Measurements from ENCODE around the gene TCTN1. TPM values are rescaled to one million over a fixed set of nuclear protein-coding genes. Genes with fewer than 3 reads are reported as not detected.

Gene TCTN1
- total and polyA plus RNA-seq, 2 of the 4 experiments (the other 2 are of a cell fraction) = 11.7 to 18.8 TPM

- Histone ChIP-seq H3K4me3 (ENCODE audit: insufficient read depth, low read depth, low read length) (no peak overlapping the region), H3K56ac (ENCODE audit: extremely low read depth, insufficient read depth, low read length) (no peak overlapping the region), H4K8ac (ENCODE audit: low read depth in 2 of 2, low read length in 2 of 2) (no peak overlapping the region), H3K4me1 (ENCODE audit: control insufficient read depth, insufficient read depth, low read length) (no peaks in the 10 kb centered on the region), H3K9me3 (ENCODE audit: control insufficient read depth, insufficient read depth, low read length) (no peaks in the 10 kb centered on the region), H3K4me2 (ENCODE audit: low read depth, low read length) (no peak overlapping the region), H3K14ac (replicated peaks; ENCODE audit: low read depth, low read length) (no peak overlapping the region), H3K79me1 (ENCODE audit: low read depth in 1 of 2, low read length in 2 of 2) (no peaks in the 10 kb centered on the region), H3K9ac (ENCODE audit: low read depth, low read length) (no peak overlapping the region), H2BK5ac (ENCODE audit: low read depth, low read length, poor library complexity, severe bottlenecking) (no peak overlapping the region), H3K27me3 (ENCODE audit: control insufficient read depth, insufficient read depth, low read length) (no peaks in the 10 kb centered on the region), H2BK120ac (ENCODE audit: low read depth, low read length) (no peak overlapping the region), H4K5ac (ENCODE audit: low read depth, low read length) (no peak overlapping the region), H3K27ac (ENCODE audit: insufficient read depth, low read length) (no peak overlapping the region), H3K4ac (ENCODE audit: low read depth, low read length) (no peak overlapping the region), H3K9me1 (ENCODE audit: insufficient read depth, low read length) (no peaks in the 10 kb centered on the region), H3K18ac (ENCODE audit: low read depth, low read length) (no peak overlapping the region), H2BK15ac (ENCODE audit: low read depth, low read length) (no peak overlapping the region), H3K36me3 (ENCODE audit: control insufficient read depth, insufficient read depth, low read length) (no peaks in the 10 kb centered on the region), H4K20me1 (ENCODE audit: insufficient read depth, low read length) (no peaks in the 10 kb centered on the region), H2AFZ (replicated peaks; ENCODE audit: low read length, poor library complexity) (no peak overlapping the region), H4K91ac (ENCODE audit: insufficient read depth, low read depth, low read length) (no peak overlapping the region), H2AK9ac (replicated peaks; ENCODE audit: low read depth, low read length, poor library complexity) (no peak overlapping the region), H2AK5ac (ENCODE audit: low read depth, low read length) (no peak overlapping the region), H3K23ac (ENCODE audit: low read depth, low read length) (no peak overlapping the region), H2BK20ac (ENCODE audit: low read depth, low read length) (no peak overlapping the region)
- TF ChIP-seq CTCF (conservative IDR thresholded peaks at IDR 0.05; ENCODE audit: low read depth, low read length) (peak; percentile 78), RFX5 (IDR thresholded peaks at IDR 0.05; ENCODE audit: low read depth, low read length) (no peak), MXI1 (IDR thresholded peaks at IDR 0.05; ENCODE audit: borderline replicate concordance, low read depth, low read length) (no peak), RCOR1 (IDR thresholded peaks at IDR 0.05; ENCODE audit: insufficient replicate concordance, low read length) (no peak), USF2 (IDR thresholded peaks at IDR 0.05; ENCODE audit: low read depth, low read length) (no peak), RAD21 (IDR thresholded peaks at IDR 0.05; ENCODE audit: low read length) (peak; percentile 80), SMC3 (IDR thresholded peaks at IDR 0.05; ENCODE audit: low read depth, low read length) (peak; percentile 88), BHLHE40 (IDR thresholded peaks at IDR 0.05; ENCODE audit: low read depth, low read length) (no peak), ELK1 (IDR thresholded peaks at IDR 0.05; ENCODE audit: borderline replicate concordance, low read depth, low read length) (no peak), CHD1 (IDR thresholded peaks at IDR 0.05; ENCODE audit: low read depth, low read length) (no peak), MAFK (IDR thresholded peaks at IDR 0.05; ENCODE audit: low read depth, low read length) (no peak), POLR2A (IDR thresholded peaks at IDR 0.05; ENCODE audit: low read depth, low read length) (no peak), MAZ (IDR thresholded peaks at IDR 0.05; ENCODE audit: borderline replicate concordance, low read depth, low read length) (no peak), CEBPB (IDR thresholded peaks at IDR 0.05; ENCODE audit: low read depth, low read length) (peak; percentile 97), FOS (IDR thresholded peaks at IDR 0.05; ENCODE audit: low read depth, low read length) (no peak), NFE2L2 (IDR thresholded peaks at IDR 0.05; ENCODE audit: low read depth, low read length) (no peak)
- no CpG with 5 or more reads among the region's 4 CpGs for WGBS, 2 experiments (ENCODE audit: extremely low coverage in 2 of 2, insufficient read length in 1 of 2)
- in situ Hi-C loops (cut with MboI; ENCODE audit: low sequenced_read_pairs) (loop anchor here (5.0 kb wide), 1 partner anchor 143 kb away; no protein-coding TSS in a partner anchor), dilution Hi-C loops (cut with HindIII; ENCODE audit: low sequenced_read_pairs, unreplicated experiment) (no loop called here), intact Hi-C loops (cut with micrococcal nuclease) (loop anchor here (1.0 kb wide), 2 partner anchors 48 to 131 kb away; no protein-coding TSS in a partner anchor)
- ChIA-PET POLR2A (ENCODE audit: unreplicated experiment) (no interaction called here), CTCF (interaction anchor here (0.6 to 3.1 kb wide), 6 partner anchors 80 to 151 kb away, joined by 3 to 13 read pairs (median 4); partner anchors contain the start of genes ARPC3, FAM216A and GPN3)
- peak; percentile 56; the same call in 1 of the 2 replicates for ATAC-seq (ENCODE audit: low read depth)
- BruUV-seq (replicated peaks) = no TSS peak
- DNase-seq = peak; percentile 72
These were observed 13.7 kb upstream of the TCTN1 start for GRCh38 chr12:110600254-110600653.

Measured in IMR-90 (cell line).